ENCODE data around the gene CLDN14.

Gene CLDN14

GRCh38 chr21:36499578-36500471 lies 19.9 kb upstream of the CLDN14 start:
- H3K9me3 ChIP-seq (ENCODE audit: control insufficient read depth, insufficient read depth, low read depth, low read length), result no peaks in the 10 kb centered on the region
- peaks cover 3% of the 10 kb centered on the region; the same call in 1 of the 2 replicates for H3K4me1 ChIP-seq (ENCODE audit: control insufficient read depth, insufficient read depth, low read length)
- no peak overlapping the region for H3K9ac ChIP-seq (ENCODE audit: low read length)
- no peak overlapping the region for H3K4me3 ChIP-seq (ENCODE audit: low read depth, low read length)
- H3K27ac ChIP-seq (ENCODE audit: low read depth, low read length), result no peak overlapping the region
- H3K27me3 ChIP-seq (ENCODE audit: control insufficient read depth, insufficient read depth, low read length), result no peaks in the 10 kb centered on the region
- H3K36me3 ChIP-seq (ENCODE audit: control insufficient read depth, insufficient read depth, low read length), result no peaks in the 10 kb centered on the region

DNA sequence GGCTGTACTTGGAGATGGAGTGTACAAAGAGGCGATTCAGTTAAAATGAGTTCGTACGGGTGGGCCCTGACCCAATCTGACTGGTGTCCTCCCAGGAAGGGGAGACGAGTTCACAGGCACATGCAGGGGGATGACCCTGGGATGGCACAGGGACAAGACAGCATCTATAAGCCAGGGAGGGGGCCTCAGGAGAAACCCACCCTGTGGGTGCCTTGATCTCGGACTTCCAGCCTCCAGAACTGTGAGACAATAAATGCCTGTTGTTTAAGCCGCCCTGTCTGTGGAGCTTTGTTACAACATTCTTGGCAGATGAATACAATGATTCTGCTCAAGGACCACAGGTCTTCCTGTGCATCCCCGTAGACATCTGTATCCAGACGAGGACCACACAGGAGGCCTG lies 14.6 kb upstream of the CLDN14 start:
- Histone ChIP-seq H3K27me3 (ENCODE audit: control insufficient read depth, insufficient read depth, low read length) (no peaks in the 10 kb centered on the region), H3K9ac (ENCODE audit: low read length) (no peak overlapping the region), H3K9me3 (ENCODE audit: control insufficient read depth, insufficient read depth, low read depth, low read length) (no peaks in the 10 kb centered on the region), H3K36me3 (ENCODE audit: control insufficient read depth, insufficient read depth, low read length) (no peaks in the 10 kb centered on the region), H3K4me1 (ENCODE audit: control insufficient read depth, insufficient read depth, low read length) (no peaks in the 10 kb centered on the region), H3K4me3 (ENCODE audit: low read depth, low read length) (no peak overlapping the region), H3K27ac (ENCODE audit: low read depth, low read length) (no peak overlapping the region)

DNA sequence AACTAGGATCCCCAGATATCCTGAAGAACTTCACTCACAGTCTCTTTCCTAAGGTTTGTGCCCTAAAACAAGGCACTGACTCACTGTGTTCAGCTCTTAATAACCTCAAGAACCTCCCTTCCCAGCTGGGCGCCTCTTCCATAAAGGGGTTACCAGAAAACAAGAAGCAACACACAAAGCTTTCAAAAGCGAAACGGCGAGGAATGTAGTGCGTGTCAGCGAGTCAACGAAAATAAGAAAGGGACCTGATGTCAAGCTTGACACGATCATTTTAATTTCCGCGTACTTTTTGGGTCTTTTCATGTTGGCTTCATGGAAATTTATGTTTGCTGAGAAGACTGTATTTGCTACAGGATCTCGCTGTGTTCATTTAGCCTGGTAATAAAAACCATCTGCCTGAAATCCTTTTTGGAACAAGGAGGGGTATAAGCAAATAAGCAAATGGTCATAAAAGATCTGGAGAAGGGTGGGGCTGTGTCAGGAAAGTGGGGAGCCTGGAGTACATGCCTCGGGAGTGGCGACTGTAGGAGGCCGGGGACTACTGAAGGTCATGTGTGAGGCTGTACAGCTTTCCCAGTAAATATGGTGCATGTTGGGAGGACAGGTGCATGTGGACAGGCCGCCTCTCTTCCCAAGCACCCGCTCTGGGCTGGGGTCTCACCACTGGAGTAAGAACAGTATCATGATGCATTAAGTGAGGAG lies 11.4 kb upstream of the CLDN14 start:
- Histone ChIP-seq H3K4me1 (ENCODE audit: control insufficient read depth, insufficient read depth, low read length) (no peaks in the 10 kb centered on the region), H3K9ac (ENCODE audit: low read length) (no peak overlapping the region), H3K27ac (ENCODE audit: low read depth, low read length) (no peak overlapping the region), H3K9me3 (ENCODE audit: control insufficient read depth, insufficient read depth, low read depth, low read length) (no peaks in the 10 kb centered on the region), H3K27me3 (ENCODE audit: control insufficient read depth, insufficient read depth, low read length) (no peaks in the 10 kb centered on the region), H3K4me3 (ENCODE audit: low read depth, low read length) (no peak overlapping the region), H3K36me3 (ENCODE audit: control insufficient read depth, insufficient read depth, low read length) (no peaks in the 10 kb centered on the region)

DNA sequence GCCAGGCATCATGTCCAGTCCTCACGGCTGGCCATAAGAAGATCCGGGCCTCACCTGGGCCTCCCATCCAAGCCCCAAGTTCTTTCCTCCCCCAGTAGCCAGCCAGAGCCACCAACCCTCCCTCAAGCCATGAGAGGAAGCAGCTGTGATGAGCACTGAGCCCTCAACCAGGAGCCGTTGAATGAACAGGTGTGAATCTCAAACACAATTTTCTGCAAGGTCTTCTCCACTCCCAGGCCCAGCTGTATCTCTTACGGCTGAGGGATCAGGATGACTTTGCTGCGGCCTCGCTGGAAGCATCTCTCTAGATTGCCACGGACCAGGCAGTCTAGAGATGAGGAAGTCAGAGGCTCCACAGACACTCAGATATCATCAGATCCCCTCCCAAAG lies 9.8 kb upstream of the CLDN14 start:
- no peaks in the 10 kb centered on the region for H3K4me1 ChIP-seq (ENCODE audit: control insufficient read depth, insufficient read depth, low read length)
- H3K27ac ChIP-seq (ENCODE audit: low read depth, low read length), result no peak overlapping the region
- H3K27me3 ChIP-seq (ENCODE audit: control insufficient read depth, insufficient read depth, low read length), result no peaks in the 10 kb centered on the region
- H3K9me3 ChIP-seq (ENCODE audit: control insufficient read depth, insufficient read depth, low read depth, low read length), result no peaks in the 10 kb centered on the region
- H3K4me3 ChIP-seq (ENCODE audit: low read depth, low read length), result no peak overlapping the region
- H3K36me3 ChIP-seq (ENCODE audit: control insufficient read depth, insufficient read depth, low read length), result no peaks in the 10 kb centered on the region
- H3K9ac ChIP-seq (ENCODE audit: low read length), result no peak overlapping the region

GRCh38 chr21:36489103-36489775 lies 9.3 kb upstream of the CLDN14 start:
- Histone ChIP-seq H3K27ac (ENCODE audit: low read depth, low read length) (no peak overlapping the region), H3K4me1 (ENCODE audit: control insufficient read depth, insufficient read depth, low read length) (no peaks in the 10 kb centered on the region), H3K9me3 (ENCODE audit: control insufficient read depth, insufficient read depth, low read depth, low read length) (no peaks in the 10 kb centered on the region), H3K9ac (ENCODE audit: low read length) (no peak overlapping the region), H3K36me3 (ENCODE audit: control insufficient read depth, insufficient read depth, low read length) (no peaks in the 10 kb centered on the region), H3K27me3 (ENCODE audit: control insufficient read depth, insufficient read depth, low read length) (no peaks in the 10 kb centered on the region), H3K4me3 (ENCODE audit: low read depth, low read length) (no peak overlapping the region)

GRCh38 chr21:36487641-36488307 lies 7.9 kb upstream of the CLDN14 start:
- Histone ChIP-seq H3K4me1 (ENCODE audit: control insufficient read depth, insufficient read depth, low read length) (no peaks in the 10 kb centered on the region), H3K9me3 (ENCODE audit: control insufficient read depth, insufficient read depth, low read depth, low read length) (no peaks in the 10 kb centered on the region), H3K27me3 (ENCODE audit: control insufficient read depth, insufficient read depth, low read length) (no peaks in the 10 kb centered on the region), H3K27ac (ENCODE audit: low read depth, low read length) (no peak overlapping the region), H3K9ac (ENCODE audit: low read length) (no peak overlapping the region), H3K36me3 (ENCODE audit: control insufficient read depth, insufficient read depth, low read length) (no peaks in the 10 kb centered on the region), H3K4me3 (ENCODE audit: low read depth, low read length) (no peak overlapping the region)

DNA sequence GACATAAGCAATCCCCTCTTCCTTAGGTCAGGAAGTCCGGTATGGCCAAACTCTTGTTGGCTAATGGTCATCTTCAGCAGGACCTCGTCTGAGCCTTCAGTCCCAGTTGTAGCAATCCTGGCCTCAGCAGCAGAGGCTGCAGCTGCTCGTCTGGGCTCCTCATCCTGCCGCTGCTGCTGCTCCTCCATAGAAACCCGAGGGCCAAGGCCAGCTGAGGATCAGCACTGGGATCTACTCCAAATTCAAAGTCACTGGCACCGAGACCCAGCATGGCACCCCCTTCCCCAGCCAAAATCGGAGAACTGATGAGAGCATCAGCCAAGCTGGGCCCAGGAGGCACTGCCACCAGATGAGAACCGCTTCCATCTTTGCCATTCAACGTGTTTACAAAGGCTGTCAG lies 6.3 kb upstream of the CLDN14 start:
- no peak overlapping the region for H3K27ac ChIP-seq (ENCODE audit: low read depth, low read length)
- H3K9ac ChIP-seq (ENCODE audit: low read length), result no peak overlapping the region
- no peaks in the 10 kb centered on the region for H3K36me3 ChIP-seq (ENCODE audit: control insufficient read depth, insufficient read depth, low read length)
- H3K4me1 ChIP-seq (ENCODE audit: control insufficient read depth, insufficient read depth, low read length), result no peaks in the 10 kb centered on the region
- H3K9me3 ChIP-seq (ENCODE audit: control insufficient read depth, insufficient read depth, low read depth, low read length), result no peaks in the 10 kb centered on the region
- no peak overlapping the region for H3K4me3 ChIP-seq (ENCODE audit: low read depth, low read length)
- no peaks in the 10 kb centered on the region for H3K27me3 ChIP-seq (ENCODE audit: control insufficient read depth, insufficient read depth, low read length)

GRCh38 chr21:36485476-36485875 lies 5.6 kb upstream of the CLDN14 start:
- no peaks in the 10 kb centered on the region for H3K36me3 ChIP-seq (ENCODE audit: control insufficient read depth, insufficient read depth, low read length)
- no peak overlapping the region for H3K9ac ChIP-seq (ENCODE audit: low read length)
- H3K4me1 ChIP-seq (ENCODE audit: control insufficient read depth, insufficient read depth, low read length), result no peaks in the 10 kb centered on the region
- no peaks in the 10 kb centered on the region for H3K9me3 ChIP-seq (ENCODE audit: control insufficient read depth, insufficient read depth, low read depth, low read length)
- H3K27ac ChIP-seq (ENCODE audit: low read depth, low read length), result no peak overlapping the region
- no peaks in the 10 kb centered on the region for H3K27me3 ChIP-seq (ENCODE audit: control insufficient read depth, insufficient read depth, low read length)
- H3K4me3 ChIP-seq (ENCODE audit: low read depth, low read length), result no peak overlapping the region

DNA sequence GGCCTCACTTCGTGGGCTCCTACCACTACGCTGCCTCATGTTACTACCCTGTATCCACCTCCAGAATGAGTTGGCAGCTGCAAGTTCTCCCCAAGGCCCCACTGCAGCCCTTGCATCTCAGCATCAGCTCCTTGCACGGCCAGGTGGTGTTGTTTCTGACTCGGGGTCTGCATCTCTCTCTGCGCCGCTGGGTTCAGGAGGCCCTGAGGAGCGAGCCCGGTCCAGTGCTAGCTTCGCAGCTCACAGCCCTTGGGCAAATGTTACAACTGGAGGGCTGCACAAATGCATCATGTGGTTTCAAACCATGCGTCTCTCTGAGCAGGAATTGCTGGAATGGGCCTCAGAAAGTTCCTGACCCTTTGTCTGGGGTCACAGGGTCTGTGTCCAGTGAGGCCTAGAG lies 3.2 kb upstream of the CLDN14 start:
- no peak overlapping the region for H3K9ac ChIP-seq (ENCODE audit: low read length)
- H3K4me1 ChIP-seq (ENCODE audit: control insufficient read depth, insufficient read depth, low read length), result 0 out of 2 replicates have a peak, but pooled peaks cover 5% of the 10 kb centered on the region
- no peak overlapping the region for H3K27ac ChIP-seq (ENCODE audit: low read depth, low read length)
- no peak overlapping the region for H3K4me3 ChIP-seq (ENCODE audit: low read depth, low read length)
- H3K9me3 ChIP-seq (ENCODE audit: control insufficient read depth, insufficient read depth, low read depth, low read length), result no peaks in the 10 kb centered on the region
- no peaks in the 10 kb centered on the region for H3K36me3 ChIP-seq (ENCODE audit: control insufficient read depth, insufficient read depth, low read length)
- H3K27me3 ChIP-seq (ENCODE audit: control insufficient read depth, insufficient read depth, low read length), result no peaks in the 10 kb centered on the region

GRCh38 chr21:36482673-36483072 lies 2.8 kb upstream of the CLDN14 start:
- Histone ChIP-seq H3K36me3 (ENCODE audit: control insufficient read depth, insufficient read depth, low read length) (no peaks in the 10 kb centered on the region), H3K9me3 (ENCODE audit: control insufficient read depth, insufficient read depth, low read depth, low read length) (no peaks in the 10 kb centered on the region), H3K4me3 (ENCODE audit: low read depth, low read length) (no peak overlapping the region), H3K4me1 (ENCODE audit: control insufficient read depth, insufficient read depth, low read length) (0 out of 2 replicates have a peak, but pooled peaks cover 5% of the 10 kb centered on the region), H3K9ac (ENCODE audit: low read length) (no peak overlapping the region), H3K27me3 (ENCODE audit: control insufficient read depth, insufficient read depth, low read length) (no peaks in the 10 kb centered on the region), H3K27ac (ENCODE audit: low read depth, low read length) (no peak overlapping the region)

Measured in HUES6 (cell line).